Measurements from ENCODE around the gene PC. TPM values are rescaled to one million over a fixed set of nuclear protein-coding genes. Genes with fewer than 3 reads are reported as not detected.

PC gene
- total RNA-seq, 2 experiments from 2014 or later = 8.8 to 10.1 TPM

Small RNA genes lying within 50 kb of the gene (microRNA-seq; reads per million reads assigned to microRNA genes)
- gene MIR3163 (ENCODE audit: borderline microRNAs expressed, borderline replicate concordance) = not detected

Other genes starting within 250 kb of the PC start
- under 1 TPM; 0.25 to 0.35 TPM for gene SPTBN2, start 229.2 kb downstream of the PC start, total RNA-seq
- gene RCE1, start 114.9 kb downstream of the PC start, total RNA-seq = 10 to 100 TPM; 23.1 to 23.7 TPM
- 10 to 100 TPM; 14.1 to 16.6 TPM for gene LRFN4, start 101.3 kb downstream of the PC start, total RNA-seq
- not detected for gene C11orf86, start 16.9 kb upstream of the PC start, total RNA-seq
- not detected for gene SYT12, start 64.8 kb upstream of the PC start, total RNA-seq
- gene RHOD, start 98.5 kb upstream of the PC start, total RNA-seq = under 1 TPM in 1 of 2 experiments, not detected in 1; 0.35 TPM
- 10 to 100 TPM; 83.8 to 94.0 TPM for gene KDM2A, start 160.9 kb upstream of the PC start, total RNA-seq